ENCODE results near the gene FXYD6.
A peak's percentile ranks its signal among the peaks of the same experiment; 100 is the strongest.

The FXYD6 gene

GRCh38 chr11:117910525-117910924 is 34.1 kb upstream of the FXYD6 start:
- DNase-seq, result no peak

GRCh38 chr11:117909611-117910382 is 33.3 kb upstream of the FXYD6 start:
- DNase-seq, result no peak

GRCh38 chr11:117908959-117909610 is 32.6 kb upstream of the FXYD6 start:
- DNase-seq, result no peak

GRCh38 chr11:117908109-117908895 is 31.8 kb upstream of the FXYD6 start:
- DNase-seq, result no peak

GRCh38 chr11:117907276-117908108 is 31.0 kb upstream of the FXYD6 start:
- DNase-seq, result peak; percentile 46

GRCh38 chr11:117906710-117907109 is 30.3 kb upstream of the FXYD6 start:
- no peak for DNase-seq

DNA sequence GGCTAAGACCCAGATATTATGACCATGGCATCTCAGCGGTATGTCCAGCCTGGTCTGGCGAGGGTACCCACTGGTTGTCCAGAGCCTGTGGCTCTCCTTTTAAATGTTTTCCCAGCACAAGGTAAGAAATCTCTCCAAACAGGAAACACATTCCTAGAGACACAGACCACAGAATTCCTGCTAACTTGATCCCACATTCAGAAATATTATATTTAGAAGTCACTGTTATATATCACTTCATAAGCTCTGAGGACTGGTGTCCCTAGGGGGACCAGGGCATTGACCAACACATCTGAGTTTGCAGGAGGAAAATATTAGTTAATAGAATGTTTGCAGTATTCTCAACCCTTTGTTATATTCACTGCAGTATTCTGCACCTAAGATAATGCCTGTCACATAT is 29.7 kb upstream of the FXYD6 start:
- no peak for DNase-seq

DNA sequence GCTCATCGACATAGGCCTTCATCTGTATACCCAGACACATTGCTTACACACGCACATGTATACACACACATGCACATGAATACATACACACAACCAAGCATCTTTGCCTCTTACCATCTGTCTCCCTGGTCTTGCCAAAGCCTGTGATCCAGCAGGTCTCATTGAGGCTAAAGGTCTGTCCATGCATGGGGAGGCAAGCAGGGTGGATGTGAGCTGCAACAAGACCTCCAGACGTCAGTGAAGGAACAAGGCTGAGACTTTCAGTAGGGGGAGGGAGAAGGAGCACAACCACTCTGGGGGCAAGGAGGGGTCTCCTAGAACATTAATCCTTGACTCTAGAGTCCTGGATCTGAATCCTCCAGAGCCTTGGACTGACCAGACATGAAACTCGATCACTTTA is 29.1 kb upstream of the FXYD6 start:
- DNase-seq, result no peak

DNA sequence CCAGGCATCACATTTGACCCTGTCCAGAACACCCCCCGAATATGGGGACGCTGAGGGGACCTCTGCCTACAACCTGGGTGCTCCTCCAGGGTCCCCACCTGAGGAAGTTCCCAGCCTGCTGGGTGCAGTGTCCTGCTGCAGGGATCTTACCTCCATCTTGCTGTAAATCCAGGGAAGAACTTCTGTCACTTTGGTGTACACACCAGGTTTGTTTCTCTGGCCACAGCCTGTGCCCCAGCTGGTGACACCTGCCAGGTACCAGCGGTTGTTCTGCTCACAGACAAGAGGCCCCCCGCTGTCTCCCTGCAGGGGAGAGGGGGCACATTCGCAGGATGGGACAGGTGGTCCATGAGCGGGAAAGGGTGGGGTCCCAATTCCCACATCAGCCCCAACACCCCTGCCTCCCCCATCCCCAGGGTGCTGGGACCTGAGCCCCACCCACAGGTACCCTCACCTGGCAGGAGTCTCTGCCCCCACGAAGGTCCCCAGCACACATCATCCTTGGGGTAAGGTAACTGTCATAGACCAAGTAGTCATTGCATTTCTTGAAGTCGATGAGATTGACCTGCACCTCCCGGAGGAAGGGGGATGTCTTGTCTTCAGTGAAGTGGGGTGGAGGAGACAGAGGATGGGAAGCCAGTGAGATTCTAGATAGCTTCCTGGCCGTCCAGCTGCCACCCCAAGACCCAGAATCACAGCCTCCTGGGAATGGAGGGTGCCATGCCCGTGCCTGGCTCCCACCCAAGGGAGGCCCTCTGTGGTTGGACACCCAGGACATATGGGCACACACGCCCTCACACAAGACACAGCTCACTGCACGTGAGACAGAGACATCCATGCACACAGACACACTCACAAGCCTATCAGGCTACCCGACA is 27.3 kb upstream of the FXYD6 start:
- no peak for DNase-seq

- DNase-seq, result no peak
These were observed 25.8 kb upstream of the FXYD6 start for GRCh38 chr11:117902001-117902845.

DNA sequence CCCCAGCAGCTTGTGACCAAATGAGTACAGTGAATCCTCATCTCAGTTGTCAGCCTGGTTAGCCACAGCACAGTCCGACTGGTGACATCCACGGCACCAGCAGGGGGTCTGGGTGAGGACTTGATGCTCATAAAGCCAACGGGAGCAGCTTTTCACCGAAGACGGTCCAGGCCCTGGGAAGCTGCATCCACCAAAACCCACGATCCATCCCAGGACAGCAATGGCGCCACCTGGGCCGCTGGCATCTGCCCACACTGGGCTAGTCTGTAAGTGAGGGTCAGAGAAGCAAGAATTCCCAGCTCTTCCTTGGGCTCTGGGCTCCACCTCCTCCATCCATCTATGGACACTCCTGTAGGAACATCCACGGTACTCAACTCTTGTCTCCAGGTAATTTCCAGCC is 25.1 kb upstream of the FXYD6 start:
- no peak for DNase-seq

DNA sequence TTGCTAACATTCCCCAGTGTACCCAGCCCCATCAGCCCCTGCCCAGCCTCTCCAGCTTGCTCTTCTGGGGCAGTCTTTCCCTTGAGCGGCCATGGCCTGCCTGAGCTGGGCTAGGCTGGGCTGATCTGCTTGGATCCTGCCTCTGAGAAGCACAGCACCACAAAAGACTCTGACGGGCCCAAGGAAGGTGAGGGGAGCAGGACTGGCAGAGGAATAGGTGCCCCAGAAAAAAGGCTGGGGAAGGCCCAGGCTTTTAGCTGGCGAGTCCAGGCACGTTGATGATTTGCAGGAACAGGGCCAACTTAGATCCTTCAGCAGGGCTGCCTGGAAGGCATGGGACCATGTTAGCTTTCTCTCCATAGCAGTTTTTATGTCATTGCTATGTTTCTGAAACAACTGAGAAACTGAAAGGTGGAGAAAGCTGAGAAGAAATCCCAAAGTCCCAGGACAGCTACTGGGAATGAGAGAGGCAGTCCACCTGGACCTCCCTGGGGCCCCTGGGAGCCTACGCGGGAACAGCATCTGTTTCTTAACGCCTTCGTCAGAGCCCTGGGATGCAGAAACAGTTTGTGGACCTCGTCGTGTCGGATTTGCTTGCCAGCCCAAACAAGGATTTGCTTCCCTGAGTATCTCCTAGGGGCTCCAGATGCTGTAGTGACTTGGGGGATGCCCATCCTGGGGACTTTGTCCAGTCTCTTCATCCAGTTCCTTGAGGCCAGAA is 24.4 kb upstream of the FXYD6 start:
- DNase-seq, result no peak

- DNase-seq, result no peak
These were observed 23.7 kb upstream of the FXYD6 start for GRCh38 chr11:117900121-117900648.

DNA sequence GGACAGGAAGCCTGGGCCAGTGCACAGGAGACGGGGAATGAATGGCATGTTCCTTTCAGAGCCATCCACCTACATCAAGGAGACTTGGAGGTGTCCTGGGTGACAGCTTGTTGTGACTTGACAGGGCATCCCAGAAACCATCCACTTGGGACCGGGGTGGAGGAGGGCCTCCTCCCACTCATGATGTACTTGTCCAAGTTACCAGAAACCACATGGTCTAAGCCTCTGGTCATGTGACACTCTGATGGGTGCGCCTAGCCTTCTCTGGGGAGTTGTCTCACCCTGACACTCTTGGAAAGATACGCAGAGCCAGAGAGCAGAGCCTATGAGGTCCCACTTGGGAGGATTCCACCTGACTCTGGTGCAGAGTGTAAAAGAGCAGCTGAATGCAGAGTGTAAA is 21.6 kb upstream of the FXYD6 start:
- DNase-seq, result no peak

DNA sequence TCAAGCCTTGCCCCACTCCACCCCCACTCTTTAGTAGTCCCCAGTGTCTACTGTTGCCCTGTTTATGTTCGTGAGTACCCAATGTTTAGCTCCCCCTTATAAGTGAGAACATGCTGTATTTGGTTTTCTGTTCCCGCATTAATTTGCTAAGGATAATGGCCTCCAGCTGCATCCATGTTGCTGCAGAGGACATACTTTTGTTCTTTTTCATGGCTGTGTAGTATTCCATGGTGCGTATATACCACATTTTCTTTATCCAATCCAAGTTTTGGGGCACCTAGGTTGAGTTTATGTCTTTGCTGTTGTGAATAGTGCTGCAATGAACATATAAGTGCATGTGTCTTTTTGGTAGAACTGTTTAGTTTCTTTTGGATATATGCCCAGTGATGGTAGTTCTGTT is 16.2 kb upstream of the FXYD6 start:
- no peak for DNase-seq

GRCh38 chr11:117891362-117891761 is 14.9 kb upstream of the FXYD6 start:
- DNase-seq, result no peak

GRCh38 chr11:117888139-117888566 is 11.7 kb upstream of the FXYD6 start:
- DNase-seq, result no peak

- DNase-seq, result no peak
These were observed 11.1 kb upstream of the FXYD6 start for GRCh38 chr11:117887431-117888138.

- no peak for DNase-seq
These were observed 9.3 kb upstream of the FXYD6 start for GRCh38 chr11:117885777-117886176.

All from CD4-positive, alpha-beta T cell treated with Interleukin-17A for 4 hours (primary cell).